ENCODE data around the gene PIGQ.

- no peak; the same call in 1 of the 2 replicates for TF ChIP-seq JUND (IDR thresholded peaks at IDR 0.05)
- TF ChIP-seq IRF3 (IDR thresholded peaks at IDR 0.05; ENCODE audit: low read depth, low read length) = no peak
- peak; percentile 9 for TF ChIP-seq CHD2 (IDR thresholded peaks at IDR 0.05; ENCODE audit: low read length, partially characterized antibody)
- no peak for TF ChIP-seq CTCF (IDR thresholded peaks at IDR 0.05)
- TF ChIP-seq REST (IDR thresholded peaks at IDR 0.05; ENCODE audit: low read depth, low read length) = no peak
- TF ChIP-seq RAD21 (IDR thresholded peaks at IDR 0.05; ENCODE audit: low read length) = no peak
- TF ChIP-seq FOXM1 (IDR thresholded peaks at IDR 0.05; ENCODE audit: low read depth) = no peak
- TF ChIP-seq SMC3 (IDR thresholded peaks at IDR 0.05; ENCODE audit: low read depth, low read length) = no peak
- no peak for TF ChIP-seq GABPA (IDR thresholded peaks at IDR 0.05; ENCODE audit: low read depth)
- TF ChIP-seq MAX (IDR thresholded peaks at IDR 0.05; ENCODE audit: low read depth) = no peak
- no peak for TF ChIP-seq NRF1 (IDR thresholded peaks at IDR 0.05; ENCODE audit: low read depth, low read length)
- TF ChIP-seq POLR2AphosphoS5 (IDR thresholded peaks at IDR 0.05; ENCODE audit: low read depth, low read length) = peak; percentile 31
- no peak for TF ChIP-seq ELF1 (IDR thresholded peaks at IDR 0.05)
- TF ChIP-seq YY1 (IDR thresholded peaks at IDR 0.05; ENCODE audit: low read depth) = no peak
Measured at GRCh38 chr16:586645-587590, 17.1 kb downstream of the PIGQ start.
